SU-DHL-6 (cell line): ENCODE measurements around the gene GGT6.

ENCODE experiments used
- H2AFZ ChIP-seq: fragments of 200-600 bp; sonication (generic); 2 replicates; pipeline ENCODE4 v1.6.1; 2014; ENCODE audit warnings: low read depth, mild to moderate bottlenecking, moderate library complexity, mixed read lengths, antibody characterized with exemption, low read length; ENCODE audit not compliant: severe bottlenecking
- H3F3A ChIP-seq: fragments of 200-600 bp; shearing (Covaris generic); 2 replicates; pipeline ENCODE4 v1.6.0; 2016; ENCODE audit warnings: antibody characterized with exemption, mild to moderate bottlenecking; ENCODE audit not compliant: insufficient read depth
- H3K27ac ChIP-seq: fragments of 200-600 bp; sonication (generic); 2 replicates; pipeline ENCODE4 v1.5.1; 2016; ENCODE audit warnings: low read depth, mild to moderate bottlenecking, low read length, moderate library complexity, mixed read lengths
- H3K27me3 ChIP-seq: fragments of 200-600 bp; sonication (generic), shearing (Covaris generic); 2 replicates; pipeline ENCODE4 v1.6.0; 2014; ENCODE audit warnings: mild to moderate bottlenecking, low read length
- H3K36me3 ChIP-seq: fragments of 200-600 bp; sonication (generic); 2 replicates; pipeline ENCODE4 v1.6.1; 2014; ENCODE audit warnings: mild to moderate bottlenecking, low read length, mixed read lengths
- H3K4me2 ChIP-seq: fragments of 300-600, 200-600 bp; shearing (Covaris generic), sonication (generic); 2 replicates; pipeline ENCODE4 v1.6.0; 2014; ENCODE audit warnings: low read length, low read depth, mild to moderate bottlenecking; ENCODE audit not compliant: poor library complexity, severe bottlenecking
- H3K4me3 ChIP-seq: fragments of 200-600 bp; sonication (generic); 2 replicates; pipeline ENCODE4 v1.5.1; 2014; ENCODE audit warnings: antibody characterized with exemption, low read length, mild to moderate bottlenecking, mixed read lengths; ENCODE audit not compliant: insufficient read depth, poor library complexity, severe bottlenecking
- H3K79me2 ChIP-seq: fragments of 200-600 bp; sonication (generic); 2 replicates; pipeline ENCODE4 v1.6.1; 2014; ENCODE audit warnings: mild to moderate bottlenecking, low read length, moderate library complexity; ENCODE audit not compliant: insufficient read depth
- H3K9ac ChIP-seq: fragments of 200-600 bp; sonication (generic); 2 replicates; pipeline ENCODE4 v1.7.0; 2014; ENCODE audit warnings: mild to moderate bottlenecking, low read length
- H3K9me2 ChIP-seq: fragments of 200-600 bp; sonication (generic); replicated peaks from 2 replicates; pipeline ENCODE4 v1.6.1; 2014; ENCODE audit warnings: low read length; ENCODE audit not compliant: insufficient read depth
- H3K9me3 ChIP-seq: fragments of 200-600 bp; sonication (generic); 2 replicates; pipeline ENCODE4 v1.6.1; 2014; ENCODE audit warnings: low read length, mixed read lengths; ENCODE audit not compliant: insufficient read depth
- H4K20me1 ChIP-seq: fragments of 200-600 bp; sonication (generic); 2 replicates; pipeline ENCODE4 v1.6.1; 2014; ENCODE audit warnings: low read depth, mild to moderate bottlenecking, antibody characterized with exemption, low read length, moderate library complexity, mixed read lengths
- EZH2phosphoT487 ChIP-seq: fragments of 200-600 bp; sonication (generic), shearing (Covaris generic); conservative IDR thresholded peaks from 2 replicates; pipeline ENCODE4 v1.6.1; 2018; ENCODE audit warnings: mild to moderate bottlenecking, antibody characterized with exemption, low read length, moderate library complexity, mixed read lengths
- TF ChIP-seq, protein P1 (sequence below): fragments of 200-600 bp; sonication (generic); IDR thresholded peaks from one replicate; pipeline ENCODE4 v1.5.1; 2017; ENCODE audit warnings: antibody characterized with exemption, mild to moderate bottlenecking, low read length, moderate library complexity; ENCODE audit not compliant: insufficient read depth, poor library complexity, severe bottlenecking

GGT6 gene

DNA sequence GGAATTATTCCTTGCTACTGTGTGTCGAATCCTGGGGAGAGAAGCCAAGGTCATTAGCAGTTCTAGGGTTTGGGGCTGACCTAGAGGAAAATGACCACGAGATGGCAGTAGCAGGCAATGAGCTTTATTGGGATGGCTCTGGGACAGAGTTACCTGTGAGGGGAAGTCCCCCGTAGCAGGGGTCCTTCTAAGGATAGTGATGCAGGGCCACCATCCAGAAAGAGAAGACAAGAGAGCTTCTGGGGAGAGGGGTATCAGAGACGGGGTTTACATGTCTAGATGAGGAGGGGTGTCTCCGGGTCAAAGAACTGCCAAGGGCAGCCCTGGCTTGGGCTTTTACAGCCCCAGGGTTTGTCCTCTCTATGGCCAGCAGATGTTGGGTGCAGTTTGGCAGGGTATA is 6.4 kb upstream of the GGT6 start:
- Histone ChIP-seq H3K9ac (no peak overlapping the region), H3K27ac (no peak overlapping the region), H3K4me3 (no peak overlapping the region), H3K79me2 (no peaks in the 10 kb centered on the region), H2AFZ (no peak overlapping the region), H3K4me2 (no peak overlapping the region), H4K20me1 (no peaks in the 10 kb centered on the region), H3K27me3 (no peaks in the 10 kb centered on the region), H3K36me3 (no peaks in the 10 kb centered on the region), H3K9me2 (no peaks in the 10 kb centered on the region), H3K9me3 (no peaks in the 10 kb centered on the region), H3F3A (no peaks in the 10 kb centered on the region)
- TF ChIP-seq EZH2phosphoT487 = no peak
- TF ChIP-seq, protein P1, sequence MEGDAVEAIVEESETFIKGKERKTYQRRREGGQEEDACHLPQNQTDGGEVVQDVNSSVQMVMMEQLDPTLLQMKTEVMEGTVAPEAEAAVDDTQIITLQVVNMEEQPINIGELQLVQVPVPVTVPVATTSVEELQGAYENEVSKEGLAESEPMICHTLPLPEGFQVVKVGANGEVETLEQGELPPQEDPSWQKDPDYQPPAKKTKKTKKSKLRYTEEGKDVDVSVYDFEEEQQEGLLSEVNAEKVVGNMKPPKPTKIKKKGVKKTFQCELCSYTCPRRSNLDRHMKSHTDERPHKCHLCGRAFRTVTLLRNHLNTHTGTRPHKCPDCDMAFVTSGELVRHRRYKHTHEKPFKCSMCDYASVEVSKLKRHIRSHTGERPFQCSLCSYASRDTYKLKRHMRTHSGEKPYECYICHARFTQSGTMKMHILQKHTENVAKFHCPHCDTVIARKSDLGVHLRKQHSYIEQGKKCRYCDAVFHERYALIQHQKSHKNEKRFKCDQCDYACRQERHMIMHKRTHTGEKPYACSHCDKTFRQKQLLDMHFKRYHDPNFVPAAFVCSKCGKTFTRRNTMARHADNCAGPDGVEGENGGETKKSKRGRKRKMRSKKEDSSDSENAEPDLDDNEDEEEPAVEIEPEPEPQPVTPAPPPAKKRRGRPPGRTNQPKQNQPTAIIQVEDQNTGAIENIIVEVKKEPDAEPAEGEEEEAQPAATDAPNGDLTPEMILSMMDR = peak; percentile 85

DNA sequence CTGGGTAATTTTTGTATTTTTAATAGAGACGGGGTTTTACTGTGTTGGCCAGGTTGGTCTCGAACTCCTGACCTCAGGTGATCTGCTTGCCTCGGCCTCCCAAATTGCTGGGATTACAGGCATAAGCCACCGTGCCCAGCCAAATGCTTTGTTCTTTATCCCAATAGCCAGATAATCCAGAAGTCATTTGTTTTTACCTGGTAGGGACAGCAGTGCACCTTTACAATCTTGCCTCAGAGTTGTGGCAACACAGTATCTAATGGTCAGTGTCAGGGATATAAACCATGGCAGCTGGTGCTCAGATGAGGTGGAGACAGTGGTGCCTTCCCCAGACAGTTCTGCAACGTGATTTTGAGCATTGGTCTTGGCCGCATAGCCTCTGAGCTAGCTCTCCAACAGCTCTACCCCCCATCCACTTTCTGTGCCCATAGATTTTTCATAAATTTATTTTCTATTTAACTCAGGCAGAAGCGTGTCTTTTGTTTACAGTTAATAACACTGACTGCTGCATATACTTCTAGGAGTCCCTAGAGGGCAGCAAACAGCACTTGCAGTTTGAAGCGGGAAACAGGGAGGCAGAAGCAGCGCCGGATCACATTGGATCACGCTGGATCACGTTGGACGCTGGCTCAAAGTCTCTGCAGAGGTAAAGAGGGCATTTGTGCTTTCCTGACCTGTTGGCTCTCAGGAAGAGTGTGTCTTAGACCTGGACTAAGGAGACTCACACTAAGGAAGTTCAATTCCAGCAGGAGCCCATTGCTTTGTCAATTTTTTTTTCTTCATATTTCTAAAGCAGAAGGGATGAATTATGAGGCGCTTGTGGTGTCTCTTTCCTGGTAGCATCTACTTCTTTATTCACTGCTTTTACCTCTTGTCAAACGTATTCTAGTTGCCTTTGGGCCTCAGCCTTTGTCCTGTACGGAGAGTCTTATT is 5.1 kb upstream of the GGT6 start:
- Histone ChIP-seq H3K27me3 (no peaks in the 10 kb centered on the region), H3K9me2 (no peaks in the 10 kb centered on the region), H3K9ac (peak overlapping the region; percentile 41; the same call in 1 of the 2 replicates), H3K79me2 (no peaks in the 10 kb centered on the region), H3K36me3 (no peaks in the 10 kb centered on the region), H2AFZ (peak overlapping the region; percentile 83), H3K4me3 (no peak overlapping the region), H3K9me3 (no peaks in the 10 kb centered on the region), H3F3A (no peaks in the 10 kb centered on the region), H3K4me2 (peak overlapping the region; percentile 33), H4K20me1 (no peaks in the 10 kb centered on the region), H3K27ac (no peak overlapping the region)
- TF ChIP-seq, protein P1 = peak; percentile 94
- no peak for TF ChIP-seq EZH2phosphoT487

DNA sequence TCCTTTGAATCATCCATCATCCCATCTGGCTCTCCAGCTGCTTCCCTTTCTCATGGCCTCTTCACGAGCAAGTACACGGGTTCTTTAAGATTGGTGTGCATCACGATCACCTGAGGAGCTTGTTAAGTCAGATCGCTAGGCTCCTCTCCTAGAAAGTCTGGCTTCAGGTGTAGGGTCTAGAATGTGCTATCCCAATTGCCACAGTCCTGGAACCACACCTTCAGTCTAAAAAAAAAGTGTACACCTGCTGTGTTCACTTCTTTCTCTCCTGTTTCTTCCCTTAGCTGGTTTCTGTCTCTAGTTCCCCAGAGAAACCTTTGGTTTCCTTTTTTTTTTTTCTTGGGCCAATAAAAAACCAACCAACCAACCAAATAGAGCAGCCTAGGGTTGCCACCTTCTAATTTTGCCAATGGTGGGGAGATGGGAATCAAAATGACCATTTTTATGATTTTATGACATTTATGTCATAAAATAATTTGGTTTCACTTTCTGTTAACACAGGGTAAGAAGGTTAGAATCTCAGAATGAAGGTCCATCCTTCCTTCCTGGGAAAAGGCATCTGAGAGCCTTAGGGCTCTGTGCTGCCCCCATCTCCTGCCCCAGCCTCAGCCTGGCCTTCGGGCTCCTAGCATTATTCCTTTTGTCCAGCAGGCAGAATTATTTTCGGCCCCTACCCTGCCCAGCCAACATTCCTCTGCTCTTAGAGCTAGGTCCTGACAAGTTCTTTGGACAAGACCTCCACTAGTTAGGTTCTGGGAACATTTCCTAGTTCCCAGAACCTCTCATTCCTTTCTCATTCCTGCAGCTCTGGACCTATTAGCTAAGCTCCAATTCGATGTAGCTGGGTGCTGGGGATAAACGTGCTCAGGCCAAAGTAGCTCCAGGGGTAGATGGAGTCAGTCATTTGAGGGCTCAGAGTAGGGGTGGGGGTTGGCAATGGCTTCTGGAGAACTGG is 1.9 kb upstream of the GGT6 start:
- no peaks in the 10 kb centered on the region for H3K79me2 ChIP-seq
- no peak overlapping the region for H3K27ac ChIP-seq
- peak overlapping the region; percentile 24 for H3K4me2 ChIP-seq
- H3K4me3 ChIP-seq = no peak overlapping the region
- no peaks in the 10 kb centered on the region for H3K9me3 ChIP-seq
- no peak overlapping the region for H2AFZ ChIP-seq
- H3F3A ChIP-seq = no peaks in the 10 kb centered on the region
- no peaks in the 10 kb centered on the region for H3K27me3 ChIP-seq
- no peaks in the 10 kb centered on the region for H3K9me2 ChIP-seq
- TF ChIP-seq, protein P1 = no peak
- TF ChIP-seq EZH2phosphoT487 = no peak
- no peaks in the 10 kb centered on the region for H3K36me3 ChIP-seq
- 0 out of 2 replicates have a peak overlapping the region, but pooled peaks have one; percentile 8 for H3K9ac ChIP-seq
- no peaks in the 10 kb centered on the region for H4K20me1 ChIP-seq
